Measurements from ENCODE around the gene SLC10A6. TPM values are rescaled to one million over a fixed set of nuclear protein-coding genes. Genes with fewer than 3 reads are reported as not detected.

The SLC10A6 gene
- total and polyA plus RNA-seq, 10 of the 15 experiments (the other 5 are each of a cell fraction or from before 2014, with no cell fraction given) = 0.05 TPM; not detected in 9

- RAD21 ChIA-PET (ENCODE audit: unreplicated experiment) = no interaction called here
- BruUV-seq (replicated peaks) = no TSS peak
- TF ChIP-seq CBX5 (IDR thresholded peaks at IDR 0.05; ENCODE audit: low read depth) = no peak
- TF ChIP-seq TAF1 (IDR thresholded peaks at IDR 0.05; ENCODE audit: borderline replicate concordance, low read depth, low read length) = no peak
- TF ChIP-seq, protein P1, sequence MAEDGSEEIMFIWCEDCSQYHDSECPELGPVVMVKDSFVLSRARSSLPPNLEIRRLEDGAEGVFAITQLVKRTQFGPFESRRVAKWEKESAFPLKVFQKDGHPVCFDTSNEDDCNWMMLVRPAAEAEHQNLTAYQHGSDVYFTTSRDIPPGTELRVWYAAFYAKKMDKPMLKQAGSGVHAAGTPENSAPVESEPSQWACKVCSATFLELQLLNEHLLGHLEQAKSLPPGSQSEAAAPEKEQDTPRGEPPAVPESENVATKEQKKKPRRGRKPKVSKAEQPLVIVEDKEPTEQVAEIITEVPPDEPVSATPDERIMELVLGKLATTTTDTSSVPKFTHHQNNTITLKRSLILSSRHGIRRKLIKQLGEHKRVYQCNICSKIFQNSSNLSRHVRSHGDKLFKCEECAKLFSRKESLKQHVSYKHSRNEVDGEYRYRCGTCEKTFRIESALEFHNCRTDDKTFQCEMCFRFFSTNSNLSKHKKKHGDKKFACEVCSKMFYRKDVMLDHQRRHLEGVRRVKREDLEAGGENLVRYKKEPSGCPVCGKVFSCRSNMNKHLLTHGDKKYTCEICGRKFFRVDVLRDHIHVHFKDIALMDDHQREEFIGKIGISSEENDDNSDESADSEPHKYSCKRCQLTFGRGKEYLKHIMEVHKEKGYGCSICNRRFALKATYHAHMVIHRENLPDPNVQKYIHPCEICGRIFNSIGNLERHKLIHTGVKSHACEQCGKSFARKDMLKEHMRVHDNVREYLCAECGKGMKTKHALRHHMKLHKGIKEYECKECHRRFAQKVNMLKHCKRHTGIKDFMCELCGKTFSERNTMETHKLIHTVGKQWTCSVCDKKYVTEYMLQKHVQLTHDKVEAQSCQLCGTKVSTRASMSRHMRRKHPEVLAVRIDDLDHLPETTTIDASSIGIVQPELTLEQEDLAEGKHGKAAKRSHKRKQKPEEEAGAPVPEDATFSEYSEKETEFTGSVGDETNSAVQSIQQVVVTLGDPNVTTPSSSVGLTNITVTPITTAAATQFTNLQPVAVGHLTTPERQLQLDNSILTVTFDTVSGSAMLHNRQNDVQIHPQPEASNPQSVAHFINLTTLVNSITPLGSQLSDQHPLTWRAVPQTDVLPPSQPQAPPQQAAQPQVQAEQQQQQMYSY (CRISPR knock-in tag; IDR thresholded peaks at IDR 0.05) = no peak
- TF ChIP-seq MXI1 (IDR thresholded peaks at IDR 0.05; ENCODE audit: low read depth, low read length) = no peak
- TF ChIP-seq, protein P2, sequence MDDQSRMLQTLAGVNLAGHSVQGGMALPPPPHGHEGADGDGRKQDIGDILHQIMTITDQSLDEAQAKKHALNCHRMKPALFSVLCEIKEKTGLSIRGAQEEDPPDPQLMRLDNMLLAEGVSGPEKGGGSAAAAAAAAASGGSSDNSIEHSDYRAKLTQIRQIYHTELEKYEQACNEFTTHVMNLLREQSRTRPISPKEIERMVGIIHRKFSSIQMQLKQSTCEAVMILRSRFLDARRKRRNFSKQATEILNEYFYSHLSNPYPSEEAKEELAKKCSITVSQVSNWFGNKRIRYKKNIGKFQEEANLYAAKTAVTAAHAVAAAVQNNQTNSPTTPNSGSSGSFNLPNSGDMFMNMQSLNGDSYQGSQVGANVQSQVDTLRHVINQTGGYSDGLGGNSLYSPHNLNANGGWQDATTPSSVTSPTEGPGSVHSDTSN (IDR thresholded peaks at IDR 0.05; ENCODE audit: insufficient replicate concordance, low read depth, low read length) = no peak
- TF ChIP-seq RBBP5 (conservative IDR thresholded peaks at IDR 0.05) = no peak
- no peak for TF ChIP-seq RAD51 (IDR thresholded peaks at IDR 0.05)
- TF ChIP-seq, protein P3, sequence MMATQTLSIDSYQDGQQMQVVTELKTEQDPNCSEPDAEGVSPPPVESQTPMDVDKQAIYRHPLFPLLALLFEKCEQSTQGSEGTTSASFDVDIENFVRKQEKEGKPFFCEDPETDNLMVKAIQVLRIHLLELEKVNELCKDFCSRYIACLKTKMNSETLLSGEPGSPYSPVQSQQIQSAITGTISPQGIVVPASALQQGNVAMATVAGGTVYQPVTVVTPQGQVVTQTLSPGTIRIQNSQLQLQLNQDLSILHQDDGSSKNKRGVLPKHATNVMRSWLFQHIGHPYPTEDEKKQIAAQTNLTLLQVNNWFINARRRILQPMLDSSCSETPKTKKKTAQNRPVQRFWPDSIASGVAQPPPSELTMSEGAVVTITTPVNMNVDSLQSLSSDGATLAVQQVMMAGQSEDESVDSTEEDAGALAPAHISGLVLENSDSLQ (IDR thresholded peaks at IDR 0.05) = no peak
- TF ChIP-seq RCOR1 (conservative IDR thresholded peaks at IDR 0.05; ENCODE audit: low read depth, low read length) = no peak
- no peak for TF ChIP-seq ZNF217 (IDR thresholded peaks at IDR 0.05)
- TF ChIP-seq CTCF (IDR thresholded peaks at IDR 0.05 in 2 of 3, conservative IDR thresholded peaks at IDR 0.05 in 1 of 3; ENCODE audit: control insufficient read depth in 2 of 3, extremely low read depth in 1 of 3, insufficient read depth in 1 of 3, low read depth in 3 of 3, low read length in 3 of 3) = no peak
- TF ChIP-seq BACH1 (IDR thresholded peaks at IDR 0.05; ENCODE audit: borderline replicate concordance) = no peak
- TF ChIP-seq YY1 (IDR thresholded peaks at IDR 0.05; ENCODE audit: low read depth, low read length) = no peak
- no peak for TF ChIP-seq SUZ12 (IDR thresholded peaks at IDR 0.05; ENCODE audit: unreplicated experiment)
- TF ChIP-seq PAX8 (IDR thresholded peaks at IDR 0.05) = no peak
- TF ChIP-seq KLF5 (IDR thresholded peaks at IDR 0.05; ENCODE audit: partially characterized antibody) = no peak
- no peak for TF ChIP-seq ZNF207 (IDR thresholded peaks at IDR 0.05; ENCODE audit: borderline replicate concordance)
These were observed 8.3 kb downstream of the SLC10A6 start for GRCh38 chr4:86840858-86841257.

More at GRCh38 chr4:86840858-86841257, 8.3 kb downstream of the SLC10A6 start:
- intact Hi-C loops (cut with micrococcal nuclease; ENCODE audit: unreplicated experiment) = no loop called here
- no peak for FAIRE-seq
- in situ Hi-C loops (cut with MboI) = no loop called here
- Histone ChIP-seq H3K4me3 (no peak overlapping the region), H3K9me3 (replicated peaks; ENCODE audit: control insufficient read depth, insufficient read depth, low read length) (no peaks in the 10 kb centered on the region), H3K79me2 (ENCODE audit: control insufficient read depth, insufficient read depth, low read length) (no peaks in the 10 kb centered on the region), H3K27ac (ENCODE audit: control insufficient read depth, insufficient read depth) (no peak overlapping the region), H3K36me3 (ENCODE audit: control insufficient read depth in 2 of 2, insufficient read depth in 2 of 2, low read length in 1 of 2) (no peaks in the 10 kb centered on the region), H3K27me3 (replicated peaks in 1 of 2; ENCODE audit: control insufficient read depth in 2 of 2, insufficient read depth in 2 of 2, low read length in 1 of 2) (no peaks in the 10 kb centered on the region), H2AFZ (ENCODE audit: control insufficient read depth, low read depth, low read length) (no peak overlapping the region), H3K4me2 (ENCODE audit: control insufficient read depth, insufficient read depth) (no peak overlapping the region), H3K4me1 (ENCODE audit: control insufficient read depth, insufficient read depth, low read length) (no peaks in the 10 kb centered on the region), H3K9ac (ENCODE audit: control insufficient read depth, insufficient read depth, low read length) (no peak overlapping the region), H4K20me1 (ENCODE audit: control insufficient read depth, insufficient read depth) (no peaks in the 10 kb centered on the region)
- POLR2A ChIA-PET = no interaction called here
- SMC1A ChIA-PET (ENCODE audit: uncharacterized antibody, unreplicated experiment) = interaction anchor here (0.7 kb wide), 2 partner anchors 16 to 342 kb away, joined by 3 read pairs; no protein-coding TSS in a partner anchor
- CTCF ChIA-PET = interaction anchor here (0.5 kb wide), 1 partner anchor 16 kb away, joined by 3 read pairs; no protein-coding TSS in a partner anchor
- DNase-seq (ENCODE audit: low read depth, low spot score) = no peak
- 3% methylated on average over 1 of the region's 1 CpG for WGBS (ENCODE audit: insufficient coverage, insufficient replicate concordance, low lambda C conversion rate, missing lambda C conversion rate)
- no peak for ATAC-seq
